Fibroblast of lung (primary cell): ENCODE measurements around the gene TNNI3K. TPM values are rescaled to one million over a fixed set of nuclear protein-coding genes. Genes with fewer than 3 reads are reported as not detected.

Experiments used
- DNase-seq, 2 donors: peaks; one replicate each; pipeline versions ENCODE4 v3.0.0 to v3.0.0-alpha.2; 2010; ENCODE audit warnings: low read depth in 2 of 2
- H2AFZ ChIP-seq: 2 replicates; pipeline ENCODE4 v1.5.1; 2012; ENCODE audit warnings: low read length, control low read depth, inconsistent platforms
- H3K27ac ChIP-seq: 2 replicates; pipeline ENCODE4 v1.5.1; 2011; ENCODE audit warnings: low read length, control low read depth; ENCODE audit not compliant: insufficient read depth
- H3K27me3 ChIP-seq: 2 replicates; pipeline ENCODE4 v1.5.1; 2011; ENCODE audit warnings: mild to moderate bottlenecking, low read length; ENCODE audit not compliant: control insufficient read depth, insufficient read depth
- H3K36me3 ChIP-seq: 2 replicates; pipeline ENCODE4 v1.5.1; 2011; ENCODE audit warnings: low read length; ENCODE audit not compliant: control insufficient read depth, insufficient read depth
- H3K4me1 ChIP-seq: 2 replicates; pipeline ENCODE4 v1.5.1; 2011; ENCODE audit warnings: low read length; ENCODE audit not compliant: control insufficient read depth, insufficient read depth; ENCODE audit errors: extremely low read depth
- H3K4me2 ChIP-seq: 2 replicates; pipeline ENCODE4 v1.5.1; 2011; ENCODE audit warnings: low read length, control low read depth; ENCODE audit not compliant: insufficient read depth; ENCODE audit errors: extremely low read depth
- H3K4me3 ChIP-seq, 4 experiments: fragments of 200-600 bp in 1 of 4; sonication (generic) in 1 of 4; replicated peaks in 1 of 4; 2 replicates each; pipeline ENCODE4 v1.5.1; 2011 to 2016; ENCODE audit warnings: low read length in 4 of 4, low read depth in 3 of 4, mild to moderate bottlenecking in 3 of 4, control low read depth in 2 of 4, inconsistent platforms in 1 of 4, mixed read lengths in 1 of 4; ENCODE audit not compliant: insufficient read depth in 1 of 4; ENCODE audit errors: control extremely low read depth in 1 of 4
- H3K79me2 ChIP-seq: 2 replicates; pipeline ENCODE4 v1.5.1; 2012; ENCODE audit warnings: mild to moderate bottlenecking, low read length, inconsistent platforms; ENCODE audit not compliant: control insufficient read depth, insufficient read depth
- H3K9ac ChIP-seq: 2 replicates; pipeline ENCODE4 v1.5.1; 2011; ENCODE audit warnings: mild to moderate bottlenecking, low read length, control low read depth; ENCODE audit not compliant: insufficient read depth
- H3K9me3 ChIP-seq: 2 replicates; pipeline ENCODE4 v1.5.1; 2012; ENCODE audit warnings: low read depth, low read length; ENCODE audit not compliant: control insufficient read depth, insufficient read depth
- H4K20me1 ChIP-seq: 2 replicates; pipeline ENCODE4 v1.5.1; 2011; ENCODE audit warnings: low read length; ENCODE audit not compliant: control insufficient read depth, insufficient read depth; ENCODE audit errors: extremely low read depth
- EZH2 ChIP-seq: IDR thresholded peaks from 2 replicates; pipeline ENCODE4 v1.5.1; 2012; ENCODE audit warnings: low read length, control low read depth, mild to moderate bottlenecking; ENCODE audit errors: missing control alignments
- polyA plus RNA-seq, 2 donors: library from polyadenylated mRNA; depleted of rRNA in 1 of 2; stranded (reverse) in 1 of 2; unstranded in 1 of 2; fragments of >200 nt; gene quantifications; 2 replicates each; pipeline ENCODE4 v1.2.1, GENCODE V29; 2011 to 2012; ENCODE audit warnings: missing spikeins in 1 of 2
- total RNA-seq: library from RNA; depleted of rRNA; stranded (reverse); fragments of >200 nt; gene quantifications from 2 replicates; pipeline ENCODE4 v1.2.1, GENCODE V29; 2014
- TF ChIP-seq, protein P1 (sequence below), 2 donors: IDR thresholded peaks in 1 of 2; conservative IDR thresholded peaks in 1 of 2; 1 replicate in 1 of 2; 2 replicates in 1 of 2; pipeline ENCODE4 v1.5.1; 2011 to 2012; ENCODE audit warnings: low read length in 2 of 2, control low read depth in 1 of 2, inconsistent platforms in 1 of 2, low read depth in 1 of 2, mild to moderate bottlenecking in 1 of 2

TNNI3K gene
- total and polyA plus RNA-seq, 2 donors (not counting 1 experiment from before 2014, with no cell fraction given) = 0.66 to 0.91 TPM

DNA sequence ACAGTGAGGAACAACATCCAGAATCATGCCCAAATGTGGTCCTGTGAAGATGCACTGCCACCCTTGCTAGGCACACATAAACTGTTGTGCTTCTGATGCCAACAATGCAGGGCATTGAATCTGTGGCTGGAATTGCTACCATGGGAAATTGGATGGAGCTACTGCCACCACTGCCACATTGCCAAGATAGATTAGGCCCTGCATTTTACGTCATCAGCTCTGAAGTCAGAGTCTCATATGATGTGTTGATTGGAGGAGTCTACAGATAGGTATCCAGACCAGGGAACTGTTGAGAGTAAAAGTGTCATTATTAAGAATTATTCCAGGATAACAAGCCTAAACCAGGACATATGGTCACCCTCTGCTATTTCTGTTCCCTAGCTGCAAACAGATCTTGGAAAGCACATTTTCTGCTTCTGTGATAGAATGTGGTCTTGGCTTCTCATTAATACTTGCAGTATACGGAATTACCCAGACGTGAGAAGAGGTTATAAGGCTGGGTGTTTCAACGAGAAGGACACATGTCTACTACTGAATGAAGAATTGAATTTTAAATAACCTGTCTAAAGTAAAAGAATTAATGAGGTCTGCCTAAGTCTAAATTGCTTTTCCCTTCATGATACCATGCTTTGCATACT lies 106.6 kb downstream of the TNNI3K start:
- H2AFZ ChIP-seq = no peak overlapping the region
- H3K79me2 ChIP-seq = no peaks in the 10 kb centered on the region
- H3K36me3 ChIP-seq = no peaks in the 10 kb centered on the region
- H4K20me1 ChIP-seq = no peaks in the 10 kb centered on the region
- no peak overlapping the region for H3K9ac ChIP-seq
- H3K4me1 ChIP-seq = no peaks in the 10 kb centered on the region
- no peaks in the 10 kb centered on the region for H3K9me3 ChIP-seq
- no peak overlapping the region for H3K27ac ChIP-seq
- no peaks in the 10 kb centered on the region for H3K27me3 ChIP-seq
- DNase-seq = no peak
- TF ChIP-seq, protein P1, sequence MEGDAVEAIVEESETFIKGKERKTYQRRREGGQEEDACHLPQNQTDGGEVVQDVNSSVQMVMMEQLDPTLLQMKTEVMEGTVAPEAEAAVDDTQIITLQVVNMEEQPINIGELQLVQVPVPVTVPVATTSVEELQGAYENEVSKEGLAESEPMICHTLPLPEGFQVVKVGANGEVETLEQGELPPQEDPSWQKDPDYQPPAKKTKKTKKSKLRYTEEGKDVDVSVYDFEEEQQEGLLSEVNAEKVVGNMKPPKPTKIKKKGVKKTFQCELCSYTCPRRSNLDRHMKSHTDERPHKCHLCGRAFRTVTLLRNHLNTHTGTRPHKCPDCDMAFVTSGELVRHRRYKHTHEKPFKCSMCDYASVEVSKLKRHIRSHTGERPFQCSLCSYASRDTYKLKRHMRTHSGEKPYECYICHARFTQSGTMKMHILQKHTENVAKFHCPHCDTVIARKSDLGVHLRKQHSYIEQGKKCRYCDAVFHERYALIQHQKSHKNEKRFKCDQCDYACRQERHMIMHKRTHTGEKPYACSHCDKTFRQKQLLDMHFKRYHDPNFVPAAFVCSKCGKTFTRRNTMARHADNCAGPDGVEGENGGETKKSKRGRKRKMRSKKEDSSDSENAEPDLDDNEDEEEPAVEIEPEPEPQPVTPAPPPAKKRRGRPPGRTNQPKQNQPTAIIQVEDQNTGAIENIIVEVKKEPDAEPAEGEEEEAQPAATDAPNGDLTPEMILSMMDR (conservative IDR thresholded peaks at IDR 0.05 in 1 of 2, IDR thresholded peaks at IDR 0.05 in 1 of 2; ENCODE audit: low read depth in 1 of 2, low read length in 2 of 2) = no peak
- no peak for TF ChIP-seq EZH2
- no peak overlapping the region for H3K4me2 ChIP-seq
- H3K4me3 ChIP-seq = no peak overlapping the region

DNA sequence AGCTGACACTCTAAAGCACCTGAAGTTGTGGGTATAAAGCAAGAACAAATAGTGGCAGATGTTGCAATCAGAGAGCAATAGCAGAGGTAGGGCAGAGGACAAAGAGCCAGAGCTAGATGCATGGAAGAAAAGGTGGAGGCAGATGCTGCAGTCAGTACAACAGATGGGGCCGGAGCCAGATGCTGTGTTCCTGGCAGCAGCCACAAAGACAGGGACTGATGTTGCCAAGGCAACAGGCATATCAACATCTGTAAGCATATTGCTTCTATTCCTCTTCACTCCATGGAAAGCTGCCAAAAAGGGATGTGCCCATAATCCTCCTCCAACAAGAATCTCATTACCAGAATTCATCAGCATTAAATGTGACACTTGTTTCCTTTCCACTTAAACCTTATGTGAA lies 108.0 kb downstream of the TNNI3K start:
- no peaks in the 10 kb centered on the region for H3K9me3 ChIP-seq
- no peaks in the 10 kb centered on the region for H3K79me2 ChIP-seq
- no peaks in the 10 kb centered on the region for H4K20me1 ChIP-seq
- no peak overlapping the region for H3K27ac ChIP-seq
- H3K4me1 ChIP-seq = no peaks in the 10 kb centered on the region
- H3K9ac ChIP-seq = no peak overlapping the region
- TF ChIP-seq, protein P1 (conservative IDR thresholded peaks at IDR 0.05 in 1 of 2, IDR thresholded peaks at IDR 0.05 in 1 of 2; ENCODE audit: low read depth in 1 of 2, low read length in 2 of 2) = no peak
- no peak for TF ChIP-seq EZH2
- H3K4me3 ChIP-seq = no peak overlapping the region
- H3K4me2 ChIP-seq = no peak overlapping the region
- no peak for DNase-seq
- H3K36me3 ChIP-seq = no peaks in the 10 kb centered on the region
- no peak overlapping the region for H2AFZ ChIP-seq
- no peaks in the 10 kb centered on the region for H3K27me3 ChIP-seq

DNA sequence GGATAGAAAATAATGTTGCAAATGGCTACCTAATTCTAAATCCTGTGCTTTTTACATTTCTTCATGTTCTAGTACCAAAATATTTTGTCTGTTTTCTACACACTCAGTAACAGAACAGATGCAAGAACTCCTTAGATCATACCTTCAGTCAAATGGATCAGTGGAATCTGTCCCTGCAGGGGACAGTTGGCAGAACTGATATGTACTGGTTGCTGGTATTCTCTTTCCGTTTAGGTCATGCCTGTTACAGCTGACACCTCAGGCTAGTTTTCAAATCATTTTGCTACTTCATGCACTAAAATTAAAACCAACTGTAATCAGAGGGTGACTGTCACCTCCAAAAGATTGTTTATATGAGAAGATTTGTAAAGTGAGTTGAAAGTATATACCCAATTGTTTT lies 109.2 kb downstream of the TNNI3K start:
- Histone ChIP-seq H3K4me2 (no peak overlapping the region), H3K79me2 (no peaks in the 10 kb centered on the region)

More for the DNA sequence above, 109.2 kb downstream of the TNNI3K start:
- Histone ChIP-seq H4K20me1 (no peaks in the 10 kb centered on the region), H3K36me3 (no peaks in the 10 kb centered on the region), H3K27ac (no peak overlapping the region), H2AFZ (no peak overlapping the region), H3K4me1 (no peaks in the 10 kb centered on the region), H3K9me3 (no peaks in the 10 kb centered on the region), H3K9ac (no peak overlapping the region), H3K4me3 (no peak overlapping the region), H3K27me3 (no peaks in the 10 kb centered on the region)
- DNase-seq = no peak
- TF ChIP-seq, protein P1 (conservative IDR thresholded peaks at IDR 0.05 in 1 of 2, IDR thresholded peaks at IDR 0.05 in 1 of 2; ENCODE audit: low read depth in 1 of 2, low read length in 2 of 2) = no peak
- TF ChIP-seq EZH2 = no peak
